ENCODE results near the gene KRT2.

Gene KRT2

GRCh38 chr12:52622349-52622748, 29.7 kb downstream of the KRT2 start:
- TF ChIP-seq, protein P1, sequence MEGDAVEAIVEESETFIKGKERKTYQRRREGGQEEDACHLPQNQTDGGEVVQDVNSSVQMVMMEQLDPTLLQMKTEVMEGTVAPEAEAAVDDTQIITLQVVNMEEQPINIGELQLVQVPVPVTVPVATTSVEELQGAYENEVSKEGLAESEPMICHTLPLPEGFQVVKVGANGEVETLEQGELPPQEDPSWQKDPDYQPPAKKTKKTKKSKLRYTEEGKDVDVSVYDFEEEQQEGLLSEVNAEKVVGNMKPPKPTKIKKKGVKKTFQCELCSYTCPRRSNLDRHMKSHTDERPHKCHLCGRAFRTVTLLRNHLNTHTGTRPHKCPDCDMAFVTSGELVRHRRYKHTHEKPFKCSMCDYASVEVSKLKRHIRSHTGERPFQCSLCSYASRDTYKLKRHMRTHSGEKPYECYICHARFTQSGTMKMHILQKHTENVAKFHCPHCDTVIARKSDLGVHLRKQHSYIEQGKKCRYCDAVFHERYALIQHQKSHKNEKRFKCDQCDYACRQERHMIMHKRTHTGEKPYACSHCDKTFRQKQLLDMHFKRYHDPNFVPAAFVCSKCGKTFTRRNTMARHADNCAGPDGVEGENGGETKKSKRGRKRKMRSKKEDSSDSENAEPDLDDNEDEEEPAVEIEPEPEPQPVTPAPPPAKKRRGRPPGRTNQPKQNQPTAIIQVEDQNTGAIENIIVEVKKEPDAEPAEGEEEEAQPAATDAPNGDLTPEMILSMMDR (conservative IDR thresholded peaks at IDR 0.05; ENCODE audit: low read depth) = no peak
- no peak for DNase-seq (ENCODE audit: low spot score)
- H3K27ac ChIP-seq = no peak overlapping the region
- POLR2A ChIA-PET (ENCODE audit: low non-redundant PET) = no interaction called here
- CTCF ChIA-PET = no interaction called here

GRCh38 chr12:52618866-52619265, 33.1 kb downstream of the KRT2 start:
- CTCF ChIA-PET = no interaction called here
- no peak overlapping the region for H3K27ac ChIP-seq
- POLR2A ChIA-PET (ENCODE audit: low non-redundant PET) = no interaction called here
- TF ChIP-seq, protein P1 (conservative IDR thresholded peaks at IDR 0.05; ENCODE audit: low read depth) = no peak
- no peak for DNase-seq (ENCODE audit: low spot score)

GRCh38 chr12:52618216-52618615, 33.8 kb downstream of the KRT2 start, which contains the start of gene KRT73:
TSS of gene KRT73 (minus strand) at chr12:52618559. CDS start at chr12:52618524, 35 bp downstream.
- POLR2A ChIA-PET (ENCODE audit: low non-redundant PET) = no interaction called here
- no peak for DNase-seq (ENCODE audit: low spot score)
- no peak within 1 kb of the TSS for H3K27ac ChIP-seq
- TF ChIP-seq, protein P1 (conservative IDR thresholded peaks at IDR 0.05; ENCODE audit: low read depth) = no peak
- CTCF ChIA-PET = no interaction called here

- CTCF ChIA-PET = no interaction called here
- no peak for DNase-seq (ENCODE audit: low spot score)
- TF ChIP-seq, protein P1 (conservative IDR thresholded peaks at IDR 0.05; ENCODE audit: low read depth) = no peak
- POLR2A ChIA-PET (ENCODE audit: low non-redundant PET) = no interaction called here
- H3K27ac ChIP-seq = no peak overlapping the region
Observed at GRCh38 chr12:52617403-52617785, 34.6 kb downstream of the KRT2 start.

GRCh38 chr12:52616680-52617402, 35.2 kb downstream of the KRT2 start:
- no peak for DNase-seq (ENCODE audit: low spot score)

GRCh38 chr12:52615912-52616311, 36.1 kb downstream of the KRT2 start:
- POLR2A ChIA-PET (ENCODE audit: low non-redundant PET) = no interaction called here
- CTCF ChIA-PET = no interaction called here
- DNase-seq (ENCODE audit: low spot score) = no peak
- TF ChIP-seq, protein P1 (conservative IDR thresholded peaks at IDR 0.05; ENCODE audit: low read depth) = no peak
- H3K27ac ChIP-seq = no peak overlapping the region

More at GRCh38 chr12:52616680-52617402, 35.2 kb downstream of the KRT2 start:
- no peak overlapping the region for H3K27ac ChIP-seq
- CTCF ChIA-PET = no interaction called here
- TF ChIP-seq, protein P1 (conservative IDR thresholded peaks at IDR 0.05; ENCODE audit: low read depth) = no peak
- POLR2A ChIA-PET (ENCODE audit: low non-redundant PET) = no interaction called here
